IPS DF 19.7 (cell line): ENCODE results near the gene COTL1.

Experiments
- DNase-seq: peaks from one replicate; pipeline ENCODE4 v3.0.0-alpha.2; 2013; ENCODE audit warnings: low read depth, low spot score

The COTL1 gene, protein sequence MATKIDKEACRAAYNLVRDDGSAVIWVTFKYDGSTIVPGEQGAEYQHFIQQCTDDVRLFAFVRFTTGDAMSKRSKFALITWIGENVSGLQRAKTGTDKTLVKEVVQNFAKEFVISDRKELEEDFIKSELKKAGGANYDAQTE

DNA sequence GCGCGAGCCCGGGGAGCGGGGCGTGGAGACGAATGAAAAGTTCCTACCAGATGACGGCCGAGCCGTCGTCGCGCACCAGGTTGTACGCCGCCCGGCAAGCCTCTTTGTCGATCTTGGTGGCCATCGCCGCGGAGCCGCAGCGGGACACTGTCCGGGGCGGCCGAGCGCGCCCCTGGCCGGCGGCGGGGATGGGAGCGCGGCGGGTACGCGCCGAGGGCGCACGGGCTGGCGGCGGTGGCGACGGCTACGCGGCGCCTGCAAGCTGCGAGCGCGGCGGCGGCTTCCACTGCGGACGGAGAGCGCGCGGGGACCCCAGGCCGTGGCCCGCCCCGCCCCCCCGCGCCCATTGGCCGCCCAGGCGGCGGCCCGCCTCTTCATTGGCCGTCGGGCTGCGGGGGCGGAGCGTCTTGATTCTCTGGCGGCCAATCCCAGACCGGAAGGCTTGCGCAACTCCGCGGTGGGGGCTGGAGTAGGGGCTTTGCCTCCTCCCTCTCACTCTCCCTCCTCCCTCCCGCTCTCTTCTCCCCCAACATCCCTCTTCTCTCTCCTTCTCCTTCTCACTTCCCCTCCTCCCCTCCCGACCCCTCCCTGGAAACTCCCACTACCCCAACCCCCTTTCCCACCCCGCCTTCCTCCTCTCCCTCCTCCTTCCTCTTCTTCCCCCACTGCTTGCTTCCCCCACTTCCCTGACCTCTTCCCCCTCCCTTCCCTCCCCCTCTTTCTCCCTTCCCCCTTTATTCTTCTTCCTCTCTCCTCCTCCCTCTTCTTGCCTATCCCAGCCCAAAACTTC is at the start of gene COTL1:
Gene COTL1 (minus strand): TSS at position 288 of the 790 bp plus-strand sequence. CDS start 164 bp downstream, at position 124.
- DNase-seq, result peak; percentile 87

DNA sequence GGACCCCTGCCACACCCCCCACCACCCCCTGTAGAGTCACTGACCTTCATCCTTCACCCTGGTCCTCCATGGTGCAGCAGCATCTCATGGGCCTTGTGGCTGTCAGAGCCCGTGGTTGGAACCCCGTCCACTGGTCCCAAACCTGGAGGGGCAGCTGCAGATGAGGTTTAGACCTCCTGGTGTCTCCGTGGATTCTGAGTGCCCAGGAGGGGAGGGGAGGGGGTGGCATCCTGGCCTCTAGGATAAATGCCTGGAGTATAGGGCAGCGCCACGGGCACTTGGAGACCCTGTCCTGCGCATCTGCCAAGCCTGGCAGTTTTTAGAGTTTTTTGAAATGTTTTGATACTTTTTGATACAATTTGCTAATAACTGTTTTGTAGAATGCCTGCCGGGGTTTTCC is 48.0 kb upstream of the COTL1 start:
- DNase-seq, result no peak

DNA sequence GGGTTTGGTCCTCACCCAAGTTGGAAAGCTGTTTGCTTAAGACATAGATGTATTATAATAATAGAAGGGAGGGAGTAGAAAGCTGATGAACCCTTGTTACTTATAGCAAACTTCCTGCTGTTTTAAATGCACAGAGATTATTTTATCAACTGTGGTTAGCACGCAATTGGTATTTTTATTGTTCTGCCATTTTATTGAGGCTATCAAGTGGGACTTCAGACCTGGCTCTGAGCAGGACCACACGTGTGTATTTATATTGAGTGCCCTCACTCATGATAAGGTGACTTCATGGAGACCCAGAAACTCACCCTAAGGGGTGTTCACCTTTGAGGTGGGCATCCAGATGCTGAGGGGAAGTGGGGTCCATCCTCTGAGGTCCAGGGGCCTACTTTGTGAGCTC is 47.5 kb upstream of the COTL1 start:
- no peak for DNase-seq

DNA sequence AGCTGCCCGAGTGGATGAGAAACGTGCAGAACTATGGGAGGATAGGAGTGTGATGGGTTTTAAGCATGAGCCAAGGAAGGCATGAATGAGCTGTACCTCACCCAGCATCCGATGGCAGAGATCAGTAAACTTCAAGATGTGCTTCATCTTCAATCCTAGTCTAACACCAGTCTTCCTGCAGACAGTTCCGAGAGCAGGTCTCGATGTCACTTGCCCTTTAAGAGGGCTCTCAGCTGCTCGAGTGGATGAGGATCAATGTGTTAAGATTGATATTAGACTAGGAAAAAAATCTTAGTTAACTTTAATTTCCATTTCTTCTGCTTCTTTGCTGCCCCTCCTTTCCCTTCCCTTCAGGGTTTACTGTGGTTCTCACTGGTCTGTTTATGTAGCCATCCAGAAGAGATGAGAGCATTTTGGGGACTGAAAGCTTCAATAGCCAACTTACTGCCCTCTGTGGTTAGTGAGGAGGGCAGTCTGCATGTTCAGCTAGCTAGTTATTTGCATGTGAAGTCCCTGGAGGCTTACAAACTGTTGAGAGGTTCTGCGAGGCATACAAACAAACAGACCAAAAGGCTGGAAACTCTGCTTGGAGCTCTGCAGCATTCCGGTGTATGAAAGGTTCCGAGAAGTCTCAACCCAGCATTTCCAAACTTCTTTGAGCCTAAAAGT is 45.7 kb upstream of the COTL1 start:
- no peak for DNase-seq

DNA sequence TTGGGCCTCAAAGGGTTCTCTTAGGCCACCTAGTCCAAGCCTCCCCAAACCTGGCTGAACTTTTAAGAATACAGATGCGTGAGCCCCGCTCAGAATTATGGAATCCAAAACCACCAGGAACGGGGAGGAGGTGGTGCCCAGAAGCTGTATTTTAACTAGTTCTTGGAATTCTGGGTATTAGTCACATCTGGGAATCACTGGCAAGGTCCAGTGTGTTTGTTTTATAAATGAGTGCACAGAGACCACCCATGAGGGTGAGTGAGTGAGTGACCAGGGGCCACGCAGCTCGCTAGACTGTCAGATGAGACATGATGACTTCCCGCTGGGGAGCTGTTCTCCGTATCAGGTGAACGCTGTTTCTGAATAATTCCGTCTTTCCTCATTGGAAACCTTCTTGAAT is 44.6 kb upstream of the COTL1 start:
- DNase-seq, result no peak

DNA sequence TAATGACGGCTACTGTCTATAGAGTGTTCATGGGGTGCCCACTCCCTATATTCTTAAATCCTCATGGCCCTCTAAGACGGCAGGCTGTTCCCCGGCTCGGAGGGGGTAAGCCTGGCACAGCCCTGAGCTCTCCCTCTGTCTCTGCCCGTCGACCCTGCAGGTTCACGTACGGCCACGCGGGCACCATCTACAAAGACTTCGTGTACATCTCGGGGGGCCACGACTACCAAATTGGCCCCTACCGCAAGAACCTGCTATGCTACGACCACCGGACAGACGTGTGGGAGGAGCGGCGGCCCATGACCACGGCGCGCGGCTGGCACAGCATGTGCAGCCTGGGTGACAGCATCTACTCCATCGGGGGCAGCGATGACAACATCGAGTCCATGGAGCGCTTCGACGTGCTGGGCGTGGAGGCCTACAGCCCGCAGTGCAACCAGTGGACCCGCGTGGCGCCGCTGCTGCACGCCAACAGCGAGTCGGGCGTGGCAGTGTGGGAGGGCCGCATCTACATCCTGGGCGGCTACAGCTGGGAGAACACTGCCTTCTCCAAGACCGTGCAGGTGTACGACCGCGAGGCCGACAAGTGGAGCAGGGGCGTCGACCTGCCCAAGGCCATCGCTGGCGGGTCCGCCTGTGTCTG is 43.7 kb upstream of the COTL1 start:
- DNase-seq, result no peak

DNA sequence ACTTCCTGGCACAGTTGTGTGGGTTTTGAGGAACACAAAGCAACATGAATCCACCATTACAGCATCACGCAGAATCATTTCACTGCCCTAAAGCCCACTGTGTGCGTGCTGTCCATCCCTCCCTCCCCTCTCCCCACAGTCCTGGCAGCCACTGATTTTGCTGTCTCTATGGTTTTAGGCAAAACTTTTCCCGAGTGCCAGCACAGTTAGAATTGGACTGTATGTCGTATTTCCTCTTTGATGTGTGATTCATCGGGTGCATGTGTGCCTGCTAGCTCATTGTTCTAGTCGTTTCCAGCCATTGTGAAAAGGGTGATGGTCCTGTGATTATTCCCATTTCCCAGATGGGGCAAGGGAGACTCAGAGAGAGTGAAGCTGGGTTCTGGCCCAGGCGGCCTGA is 43.1 kb upstream of the COTL1 start:
- DNase-seq, result no peak

DNA sequence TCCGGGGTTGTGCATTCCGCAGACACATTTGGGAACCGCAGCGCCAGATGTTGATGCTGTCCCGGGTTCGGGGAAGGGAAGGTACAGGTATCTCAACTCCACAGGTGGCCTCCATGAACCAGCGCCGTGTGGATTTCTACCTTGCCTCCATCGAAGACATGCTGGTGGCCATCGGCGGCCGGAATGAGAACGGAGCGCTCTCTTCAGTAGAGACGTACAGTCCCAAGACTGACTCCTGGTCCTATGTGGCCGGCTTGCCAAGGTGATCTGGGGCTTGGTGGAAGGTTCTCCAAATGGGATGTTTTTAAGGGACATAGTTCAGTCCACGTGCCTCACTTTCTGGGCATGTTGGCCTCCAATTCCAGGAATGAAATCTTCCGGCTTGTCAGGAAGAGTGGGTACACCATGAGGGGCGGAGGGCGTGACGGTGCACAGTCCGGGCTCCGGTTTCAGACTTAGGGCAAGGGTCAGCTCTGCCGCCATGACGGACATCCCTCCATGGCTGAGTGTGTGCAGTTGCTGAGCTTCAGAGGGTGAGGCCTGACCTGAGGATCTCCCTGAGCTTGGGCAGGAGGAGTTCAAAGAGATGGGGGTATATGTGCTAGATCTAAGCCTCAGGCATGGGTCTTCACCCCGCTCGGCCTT is 41.9 kb upstream of the COTL1 start:
- no peak for DNase-seq

DNA sequence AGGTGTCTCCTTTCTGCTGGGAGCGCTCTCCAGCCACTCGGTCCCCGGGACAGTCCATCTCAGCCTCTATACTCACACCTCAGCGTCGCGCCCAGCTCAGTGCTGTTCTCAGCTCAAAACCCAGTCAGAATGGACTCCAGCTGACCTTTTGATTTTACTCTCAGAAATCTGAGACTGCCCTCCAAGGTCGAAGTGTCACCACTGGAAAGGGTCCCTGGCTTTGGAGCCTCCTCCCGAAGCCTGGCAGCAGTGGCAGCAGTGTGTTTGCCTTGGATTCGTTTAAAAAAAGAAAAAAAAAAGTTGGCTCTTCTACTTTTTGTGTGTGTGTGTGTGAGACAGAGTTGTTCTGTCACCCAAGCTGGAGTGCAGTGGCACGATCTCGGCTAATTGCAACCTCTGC is 40.8 kb upstream of the COTL1 start:
- no peak for DNase-seq

DNA sequence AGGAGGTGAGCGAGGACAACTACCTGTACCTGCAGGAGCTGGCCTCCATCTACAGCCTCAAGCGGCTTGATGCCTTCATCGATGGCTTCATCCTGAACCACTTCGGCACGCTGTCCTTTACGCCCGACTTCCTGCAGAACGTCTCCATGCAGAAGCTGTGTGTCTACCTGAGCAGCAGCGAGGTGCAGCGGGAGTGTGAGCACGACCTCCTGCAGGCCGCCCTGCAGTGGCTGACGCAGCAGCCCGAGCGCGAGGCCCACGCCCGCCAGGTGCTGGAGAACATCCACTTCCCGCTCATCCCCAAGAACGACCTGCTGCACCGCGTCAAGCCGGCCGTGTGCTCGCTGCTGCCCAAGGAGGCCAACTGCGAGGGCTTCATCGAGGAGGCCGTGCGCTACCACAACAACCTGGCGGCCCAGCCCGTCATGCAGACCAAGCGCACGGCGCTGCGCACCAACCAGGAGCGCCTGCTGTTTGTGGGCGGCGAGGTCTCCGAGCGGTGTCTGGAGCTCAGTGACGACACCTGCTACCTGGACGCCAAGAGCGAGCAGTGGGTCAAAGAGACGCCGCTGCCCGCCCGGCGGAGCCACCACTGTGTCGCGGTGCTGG is 39.5 kb upstream of the COTL1 start:
- no peak for DNase-seq

DNA sequence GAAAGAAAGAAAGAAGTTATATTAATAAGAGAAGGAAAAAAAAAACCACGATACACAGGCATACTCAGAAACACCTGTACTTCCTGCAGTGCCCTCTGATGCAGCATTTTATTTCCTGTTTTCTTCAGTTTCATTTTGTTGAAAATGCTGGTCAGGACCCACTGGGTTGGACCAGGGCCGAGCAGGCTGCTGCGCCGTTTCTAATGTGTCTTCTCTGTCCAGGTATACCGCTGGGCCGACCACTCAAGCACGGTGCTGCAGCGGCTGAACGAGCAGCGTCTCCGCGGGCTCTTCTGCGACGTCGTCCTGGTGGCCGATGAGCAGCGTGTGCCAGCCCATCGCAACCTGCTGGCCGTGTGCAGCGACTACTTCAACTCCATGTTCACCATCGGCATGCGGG is 38.8 kb upstream of the COTL1 start:
- no peak for DNase-seq

DNA sequence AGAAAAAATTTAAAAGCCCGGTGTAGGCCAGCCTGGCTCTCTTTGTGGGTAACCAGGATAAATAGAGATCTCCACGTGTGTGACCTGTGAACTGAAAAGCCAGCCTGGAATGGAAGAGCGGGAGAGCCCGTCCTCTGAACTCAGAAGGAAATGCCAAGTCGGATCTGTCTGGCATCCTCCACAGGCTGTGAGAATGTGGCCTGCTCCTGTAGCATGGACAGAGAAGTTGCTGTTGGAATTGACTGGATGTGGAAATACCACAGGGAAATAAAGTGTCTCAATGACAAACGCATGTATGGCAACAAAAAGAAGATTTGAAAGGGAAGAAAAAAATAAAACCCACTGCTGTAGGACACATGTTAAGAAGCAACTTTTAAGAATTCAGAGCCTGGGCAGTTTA is 37.1 kb upstream of the COTL1 start:
- DNase-seq, result no peak

DNA sequence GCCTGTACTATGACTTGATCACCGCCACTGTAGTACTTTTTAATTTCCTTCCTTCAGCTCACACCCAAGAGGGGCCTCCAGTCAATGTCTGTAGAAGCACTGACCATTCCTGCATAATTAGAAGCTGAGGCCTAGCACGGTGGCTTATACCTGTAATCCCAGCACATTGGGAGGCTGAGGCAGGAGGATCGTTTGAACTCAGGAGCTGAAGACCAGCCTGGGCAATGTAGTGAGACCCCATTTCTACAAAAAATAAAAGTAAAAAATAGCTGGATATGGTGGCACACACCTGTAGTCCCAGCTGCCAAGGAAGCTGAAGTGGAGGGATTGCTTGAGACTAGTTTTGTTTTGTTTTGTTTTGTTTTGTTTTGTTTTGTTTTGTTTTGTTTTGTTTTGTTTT is 36.4 kb upstream of the COTL1 start:
- no peak for DNase-seq

DNA sequence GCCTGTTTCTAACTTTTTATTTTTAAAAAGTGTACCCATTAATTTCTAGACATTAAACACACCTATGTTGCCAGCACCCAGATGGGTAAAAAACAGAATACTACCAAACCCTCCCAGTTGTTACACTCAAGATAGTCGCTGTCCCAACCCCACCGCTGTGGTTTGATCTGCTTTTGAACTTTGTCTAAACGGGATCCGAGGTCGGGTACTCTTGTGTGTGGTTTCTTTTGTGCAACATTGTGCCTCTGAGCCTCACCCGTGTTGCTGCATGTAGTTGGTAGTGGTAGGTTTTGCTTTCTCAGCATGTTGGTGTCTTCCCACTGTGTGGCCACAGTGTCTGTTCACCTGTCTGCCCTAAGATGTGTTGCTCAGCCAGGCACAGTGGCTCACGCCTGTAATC is 34.7 kb upstream of the COTL1 start:
- no peak for DNase-seq

DNA sequence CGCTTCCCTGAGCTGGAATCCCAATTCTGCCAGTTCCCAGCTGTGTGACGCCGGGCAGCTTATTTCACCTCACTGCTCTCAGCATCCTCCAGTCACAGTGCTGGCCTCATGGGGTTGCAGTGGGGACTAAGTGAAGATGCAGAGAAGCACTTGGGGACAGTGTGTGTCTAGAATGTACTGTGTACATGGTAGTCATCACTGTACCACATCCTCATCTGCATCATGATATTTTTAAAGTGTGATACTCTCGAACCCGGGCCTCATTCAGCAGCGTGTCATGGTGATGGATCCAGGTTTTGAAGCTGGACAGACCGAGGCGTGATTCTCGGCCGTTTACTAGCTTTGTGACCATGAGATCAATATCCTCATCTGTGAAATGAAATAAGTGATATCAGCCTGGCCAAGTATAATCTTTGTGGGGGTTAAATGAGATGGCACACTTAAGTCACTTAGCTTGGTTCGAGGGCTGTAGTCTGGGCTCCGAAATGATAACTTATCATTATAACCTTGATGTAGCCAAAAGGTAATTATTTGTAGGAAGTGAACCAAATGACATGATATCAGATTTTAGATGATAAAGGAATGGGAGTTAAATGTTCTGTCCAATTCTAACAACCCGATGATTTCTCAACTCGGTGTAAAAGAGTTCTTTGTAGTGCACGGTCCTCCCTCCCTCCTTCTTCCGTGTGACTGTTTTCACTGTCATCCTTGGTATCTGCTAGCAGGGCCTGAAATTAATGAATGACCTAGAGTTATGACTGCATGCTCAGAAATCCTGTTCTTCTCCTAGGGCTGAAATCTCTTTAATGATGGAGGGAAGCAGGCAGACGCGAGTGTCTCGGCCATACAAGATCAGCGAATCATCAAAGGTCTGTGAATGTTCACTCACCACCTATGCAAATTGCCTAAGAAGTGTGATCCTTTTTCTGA is 32.4 kb upstream of the COTL1 start:
- DNase-seq, result no peak

DNA sequence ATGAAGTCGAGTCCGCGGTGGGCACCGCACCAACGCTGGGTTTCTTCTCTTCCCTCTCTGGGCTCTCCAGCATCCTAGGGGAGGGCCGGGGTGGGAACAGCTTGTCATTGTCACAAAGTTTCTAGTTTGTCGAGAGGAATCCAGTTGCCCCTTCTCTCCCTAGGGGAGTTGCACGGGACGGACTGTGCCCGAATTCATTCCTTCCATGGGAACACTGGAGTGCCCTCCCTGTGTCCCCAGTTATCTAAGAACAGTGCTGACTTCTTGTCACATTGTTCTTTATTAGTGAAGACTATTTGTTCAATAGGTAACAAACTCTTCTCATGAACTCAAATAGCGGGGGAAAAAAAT is 31.6 kb upstream of the COTL1 start:
- no peak for DNase-seq

DNA sequence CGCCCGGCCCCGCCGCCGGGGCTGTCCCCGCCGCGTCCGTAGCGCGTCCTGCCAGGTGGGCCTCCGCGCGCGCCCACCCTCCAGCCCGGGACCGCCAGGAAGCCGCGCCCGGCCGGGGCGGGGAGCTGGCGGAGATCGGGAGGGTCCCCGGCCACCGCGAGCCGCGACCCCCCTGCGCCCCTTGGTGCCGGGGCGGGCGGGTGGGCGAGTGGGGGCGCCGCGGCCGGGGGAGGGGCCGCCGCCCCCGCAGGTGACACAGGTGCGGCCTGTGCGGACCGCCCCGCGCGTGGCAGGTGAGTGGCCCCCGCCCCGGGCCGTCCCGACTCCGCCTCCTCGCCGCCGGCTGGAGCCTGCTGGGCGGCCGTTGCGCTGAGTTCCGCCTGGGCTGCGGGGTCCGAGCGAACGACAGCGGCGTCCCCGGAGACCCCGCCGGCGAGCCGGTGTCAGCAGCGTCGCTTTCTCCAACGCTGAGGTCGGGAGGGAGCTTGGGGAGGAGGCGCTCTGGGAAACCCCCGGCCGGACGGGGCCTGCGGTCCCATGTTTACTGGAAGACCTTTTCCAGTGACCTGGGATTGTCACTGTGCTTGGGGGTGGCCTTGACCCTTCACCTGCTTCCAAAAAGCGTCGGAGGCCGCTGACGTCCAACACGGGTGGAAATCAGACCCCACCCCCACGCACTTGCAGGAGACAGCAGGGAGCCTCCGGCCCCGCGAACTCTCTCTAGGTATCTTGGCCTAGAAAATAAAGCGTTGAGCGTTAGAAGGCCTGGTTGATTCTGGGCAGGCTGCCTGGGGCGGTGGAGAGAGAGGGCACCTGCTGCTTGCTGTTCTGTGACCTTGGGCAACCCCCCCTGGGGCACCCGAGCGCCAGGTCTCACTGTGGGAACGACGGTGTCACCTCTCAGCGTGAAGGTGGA is 31.0 kb upstream of the COTL1 start:
- DNase-seq, result no peak

DNA sequence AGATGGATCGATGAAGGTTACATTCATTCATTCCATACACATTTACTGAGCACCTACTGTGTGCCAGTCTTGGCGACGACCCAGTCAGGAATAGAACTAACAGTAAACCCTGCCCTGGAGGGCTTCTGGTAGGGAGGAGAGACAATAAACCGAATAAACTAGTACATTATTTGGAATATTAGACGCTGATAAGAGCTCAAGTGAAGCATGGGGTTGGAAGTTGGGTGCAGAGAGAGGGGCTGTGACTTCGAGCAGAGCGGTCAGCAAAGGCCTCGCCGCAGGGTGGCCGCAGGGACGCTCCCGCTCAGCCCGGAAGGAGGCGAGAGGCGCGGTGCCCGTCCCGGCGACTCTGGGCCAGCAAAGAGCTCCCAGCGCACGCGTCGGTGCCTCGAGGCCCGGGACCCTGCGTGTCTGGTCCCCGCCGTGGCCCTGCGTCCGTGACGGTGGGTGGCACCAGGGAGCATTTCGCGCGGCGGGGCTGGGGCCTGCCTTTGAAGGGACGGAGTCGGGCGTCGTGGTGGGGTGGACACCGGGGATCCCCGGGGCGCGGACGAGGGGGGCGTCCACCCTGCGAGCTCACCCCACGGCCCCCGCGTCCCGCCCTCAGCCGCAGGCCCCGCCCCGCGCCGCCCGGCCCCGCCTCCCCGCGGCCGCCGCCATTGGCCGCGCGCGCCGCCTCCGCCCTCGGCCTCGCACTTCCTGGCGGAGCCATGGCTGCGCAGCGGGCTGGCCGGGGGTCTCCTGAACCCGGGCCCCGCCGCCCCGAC is 30.1 kb upstream of the COTL1 start, which contains the start of gene KLHL36:
Gene KLHL36 (plus strand): TSS at position 684 of the 767 bp plus-strand sequence. CDS start 2,357 bp downstream, outside the sequence.
- no peak for DNase-seq

DNA sequence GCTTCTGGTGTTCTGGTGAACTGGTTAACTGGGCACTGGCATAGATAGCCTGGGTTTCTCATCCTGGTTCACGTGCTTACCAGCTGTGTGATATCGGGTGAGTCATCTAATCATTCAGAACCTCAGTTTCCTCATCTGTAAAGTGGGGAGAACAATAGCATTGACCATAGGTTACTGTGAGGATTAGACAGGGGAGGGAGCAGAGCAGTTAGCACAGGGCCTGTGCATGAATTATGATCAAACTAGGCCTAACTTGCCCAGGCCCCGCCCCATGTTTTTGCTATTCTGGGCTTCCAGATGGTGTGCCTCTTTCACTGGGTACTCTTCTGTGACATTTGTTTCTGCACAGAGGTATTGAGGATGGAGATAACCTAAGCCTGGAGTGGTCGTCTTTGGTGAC is 25.8 kb upstream of the COTL1 start:
- no peak for DNase-seq
